ENCODE results near the gene SETBP1. TPM values are rescaled to one million over a fixed set of nuclear protein-coding genes. Genes with fewer than 3 reads are reported as not detected.

Gene SETBP1
- total and polyA plus RNA-seq, 5 donors: 2.0 to 24.1 (median 16.4) TPM

DNA sequence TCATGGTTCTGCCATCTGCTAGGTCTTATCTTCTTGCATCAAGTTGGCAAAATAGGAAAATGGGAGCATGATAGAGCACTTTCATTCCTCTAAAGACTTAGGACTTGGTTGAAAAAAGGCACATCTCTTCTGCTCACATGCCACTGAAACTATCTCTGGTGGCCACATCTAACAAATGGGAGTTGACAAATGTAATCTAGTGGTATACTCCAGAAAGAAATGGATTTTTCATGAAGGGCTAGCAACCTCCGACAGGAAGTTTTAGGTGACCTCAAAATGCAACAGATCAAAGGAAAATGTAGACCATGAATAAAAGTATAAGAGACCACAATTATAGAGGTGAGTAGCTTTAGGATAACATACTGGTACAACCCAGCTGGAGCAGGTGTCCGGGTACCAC, 224.1 kb downstream of the SETBP1 start:
- no peaks in the 10 kb centered on the region for H3K4me1 ChIP-seq (ENCODE audit: control insufficient read depth, insufficient read depth, low read length)
- H3K27ac ChIP-seq (ENCODE audit: low read length): no peak overlapping the region
- intact Hi-C loops (cut with DNase I): loop anchor here in 1 of 4 donors (10.0 kb wide), 1 partner anchor 310 kb away; no protein-coding TSS in a partner anchor
- DNase-seq: no peak
- H3K4me3 ChIP-seq (ENCODE audit: low read length): no peak overlapping the region
- WGBS: 93% methylated on average over 2 of the region's 2 CpGs
- H3K27me3 ChIP-seq (ENCODE audit: control insufficient read depth, insufficient read depth): no peaks in the 10 kb centered on the region
- ATAC-seq: no peak
- no peaks in the 10 kb centered on the region for H3K9me3 ChIP-seq (ENCODE audit: control insufficient read depth, low read length)

GRCh38 chr18:44909191-44909719, 228.6 kb downstream of the SETBP1 start:
- ATAC-seq: no peak
- intact Hi-C loops (cut with DNase I): loop anchor here in 1 of 4 donors (10.0 kb wide), 1 partner anchor 306 kb away; no protein-coding TSS in a partner anchor
- Histone ChIP-seq H3K27ac (ENCODE audit: low read length) (no peak overlapping the region), H3K9me3 (ENCODE audit: control insufficient read depth, low read length) (no peaks in the 10 kb centered on the region), H3K4me1 (ENCODE audit: control insufficient read depth, insufficient read depth, low read length) (no peaks in the 10 kb centered on the region), H3K4me3 (ENCODE audit: low read length) (no peak overlapping the region), H3K27me3 (ENCODE audit: control insufficient read depth, insufficient read depth) (no peaks in the 10 kb centered on the region)
- DNase-seq: no peak
- WGBS: 50% methylated on average over 5 of the region's 5 CpGs

- intact Hi-C loops (cut with DNase I): no loop called here
- WGBS: 97% methylated on average over 4 of the region's 4 CpGs
Measured at GRCh38 chr18:44911260-44911659, 230.6 kb downstream of the SETBP1 start.

DNA sequence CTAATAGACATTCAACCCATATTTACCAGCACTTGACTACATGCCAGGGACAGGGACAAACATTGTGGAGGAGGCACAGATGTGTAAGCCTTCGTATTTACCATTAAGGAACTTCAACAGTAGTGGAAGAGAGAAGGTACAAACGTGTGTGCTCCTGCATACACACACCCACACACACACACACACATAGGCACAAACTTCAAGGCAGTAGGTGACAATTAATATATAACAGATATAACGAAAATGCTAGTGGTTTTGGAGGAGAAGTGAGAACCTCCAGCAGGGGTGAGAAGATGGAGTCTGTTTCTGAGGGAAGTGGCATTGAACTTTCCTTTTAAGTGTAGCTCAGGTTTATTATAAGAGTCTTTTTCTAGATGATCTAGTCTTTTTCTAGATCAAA, 231.1 kb downstream of the SETBP1 start:
- no peak for DNase-seq
- no peaks in the 10 kb centered on the region for H3K4me1 ChIP-seq (ENCODE audit: control insufficient read depth, insufficient read depth, low read length)
- WGBS: 87% methylated on average over 3 of the region's 3 CpGs
- H3K9me3 ChIP-seq (ENCODE audit: control insufficient read depth, low read length): no peaks in the 10 kb centered on the region
- intact Hi-C loops (cut with DNase I): no loop called here
- H3K27me3 ChIP-seq (ENCODE audit: control insufficient read depth, insufficient read depth): no peaks in the 10 kb centered on the region
- H3K27ac ChIP-seq (ENCODE audit: low read length): no peak overlapping the region
- no peak for ATAC-seq
- no peak overlapping the region for H3K4me3 ChIP-seq (ENCODE audit: low read length)

More at GRCh38 chr18:44911260-44911659, 230.6 kb downstream of the SETBP1 start:
- H3K9me3 ChIP-seq (ENCODE audit: control insufficient read depth, low read length): no peaks in the 10 kb centered on the region
- no peaks in the 10 kb centered on the region for H3K27me3 ChIP-seq (ENCODE audit: control insufficient read depth, insufficient read depth)
- ATAC-seq: no peak
- no peak overlapping the region for H3K4me3 ChIP-seq (ENCODE audit: low read length)
- H3K4me1 ChIP-seq (ENCODE audit: control insufficient read depth, insufficient read depth, low read length): no peaks in the 10 kb centered on the region
- no peak for DNase-seq
- H3K27ac ChIP-seq (ENCODE audit: low read length): no peak overlapping the region

- DNase-seq (no peak), ATAC-seq (no peak)
- Histone ChIP-seq H3K4me1 (ENCODE audit: control insufficient read depth, insufficient read depth, low read length) (peaks cover 5% of the 10 kb centered on the region), H3K27me3 (ENCODE audit: control insufficient read depth, insufficient read depth) (no peaks in the 10 kb centered on the region), H3K9me3 (ENCODE audit: control insufficient read depth, low read length) (no peaks in the 10 kb centered on the region), H3K4me3 (ENCODE audit: low read length) (no peak overlapping the region), H3K27ac (ENCODE audit: low read length) (no peak overlapping the region)
- WGBS: 85% methylated on average over 6 of the region's 6 CpGs
- intact Hi-C loops (cut with DNase I): no loop called here
Measured at GRCh38 chr18:44912740-44913478, 232.2 kb downstream of the SETBP1 start.

DNA sequence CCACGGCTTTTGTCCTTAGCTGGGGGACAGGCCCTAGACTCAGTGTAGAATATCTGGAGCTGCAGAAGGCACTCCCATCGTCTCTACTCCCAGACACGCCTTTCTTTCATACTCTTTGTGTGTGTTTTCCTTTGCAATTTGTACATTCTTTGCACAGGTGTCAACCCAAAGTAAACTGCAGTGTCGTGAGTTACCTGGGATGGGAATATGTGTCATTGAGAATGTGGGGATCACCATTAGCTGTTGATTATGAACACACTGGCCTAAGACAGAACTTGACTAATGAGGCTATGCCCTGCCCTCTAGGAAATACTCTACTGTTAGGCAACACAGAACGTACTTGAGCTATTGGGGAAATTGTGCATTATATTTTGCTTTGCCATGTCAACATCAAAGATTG, 233.3 kb downstream of the SETBP1 start:
- no peak overlapping the region for H3K27ac ChIP-seq (ENCODE audit: low read length)
- H3K9me3 ChIP-seq (ENCODE audit: control insufficient read depth, low read length): no peaks in the 10 kb centered on the region
- no peak overlapping the region for H3K4me3 ChIP-seq (ENCODE audit: low read length)
- 92% methylated on average over 5 of the region's 5 CpGs for WGBS
- peaks cover 8% of the 10 kb centered on the region for H3K4me1 ChIP-seq (ENCODE audit: control insufficient read depth, insufficient read depth, low read length)
- no peak for DNase-seq
- no peaks in the 10 kb centered on the region for H3K27me3 ChIP-seq (ENCODE audit: control insufficient read depth, insufficient read depth)
- ATAC-seq: no peak
- intact Hi-C loops (cut with DNase I): no loop called here

DNA sequence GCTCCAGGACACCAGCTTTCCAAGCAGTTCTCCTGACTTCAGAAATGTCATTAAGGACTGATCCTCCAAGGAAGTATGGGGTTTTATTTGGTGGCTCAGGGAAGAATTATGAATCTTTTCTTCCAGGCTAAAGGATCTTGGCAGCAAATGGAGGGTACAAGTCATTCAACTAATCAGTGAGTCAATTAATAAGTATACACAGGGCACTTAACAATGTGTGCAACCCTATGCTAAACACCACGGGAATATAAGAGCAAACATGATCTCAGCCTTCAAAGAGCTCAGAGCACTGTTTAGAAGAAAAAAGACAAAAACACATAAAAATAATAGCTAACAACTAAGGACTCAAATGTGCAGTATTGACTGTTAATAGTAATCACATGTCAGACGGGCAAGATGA, 234.5 kb downstream of the SETBP1 start:
- Histone ChIP-seq H3K4me3 (ENCODE audit: low read length) (no peak overlapping the region), H3K9me3 (ENCODE audit: control insufficient read depth, low read length) (no peaks in the 10 kb centered on the region), H3K27me3 (ENCODE audit: control insufficient read depth, insufficient read depth) (no peaks in the 10 kb centered on the region), H3K27ac (ENCODE audit: low read length) (no peak overlapping the region), H3K4me1 (ENCODE audit: control insufficient read depth, insufficient read depth, low read length) (peaks cover 8% of the 10 kb centered on the region)
- intact Hi-C loops (cut with DNase I): no loop called here
- WGBS: 94% methylated on average over 2 of the region's 2 CpGs
- DNase-seq (no peak), ATAC-seq (no peak)

DNA sequence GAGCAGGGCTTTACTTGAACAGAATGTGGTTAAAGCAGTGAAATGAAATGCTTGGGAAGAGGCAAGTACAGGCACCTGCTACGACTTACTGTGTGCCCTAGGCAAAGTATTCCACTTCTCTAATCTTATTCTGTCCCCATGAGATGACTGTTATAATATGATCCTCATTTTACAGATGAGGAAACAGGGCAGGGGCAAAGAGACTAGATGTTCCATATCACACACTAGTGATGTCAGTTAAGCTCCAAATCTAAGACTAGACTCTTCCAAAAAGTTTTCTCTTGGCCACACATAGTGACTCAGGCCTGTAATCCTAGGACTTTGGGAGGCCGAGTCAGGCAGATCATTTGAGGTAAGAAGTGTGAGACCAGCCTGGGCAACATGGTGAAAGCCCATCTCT, 235.0 kb downstream of the SETBP1 start:
- Histone ChIP-seq H3K9me3 (ENCODE audit: control insufficient read depth, low read length) (no peaks in the 10 kb centered on the region), H3K4me3 (ENCODE audit: low read length) (no peak overlapping the region), H3K27me3 (ENCODE audit: control insufficient read depth, insufficient read depth) (no peaks in the 10 kb centered on the region), H3K27ac (ENCODE audit: low read length) (no peak overlapping the region), H3K4me1 (ENCODE audit: control insufficient read depth, insufficient read depth, low read length) (peaks cover 8% of the 10 kb centered on the region)
- no peak for ATAC-seq
- WGBS: 90% methylated on average over 2 of the region's 2 CpGs
- no peak for DNase-seq
- intact Hi-C loops (cut with DNase I): no loop called here

DNA sequence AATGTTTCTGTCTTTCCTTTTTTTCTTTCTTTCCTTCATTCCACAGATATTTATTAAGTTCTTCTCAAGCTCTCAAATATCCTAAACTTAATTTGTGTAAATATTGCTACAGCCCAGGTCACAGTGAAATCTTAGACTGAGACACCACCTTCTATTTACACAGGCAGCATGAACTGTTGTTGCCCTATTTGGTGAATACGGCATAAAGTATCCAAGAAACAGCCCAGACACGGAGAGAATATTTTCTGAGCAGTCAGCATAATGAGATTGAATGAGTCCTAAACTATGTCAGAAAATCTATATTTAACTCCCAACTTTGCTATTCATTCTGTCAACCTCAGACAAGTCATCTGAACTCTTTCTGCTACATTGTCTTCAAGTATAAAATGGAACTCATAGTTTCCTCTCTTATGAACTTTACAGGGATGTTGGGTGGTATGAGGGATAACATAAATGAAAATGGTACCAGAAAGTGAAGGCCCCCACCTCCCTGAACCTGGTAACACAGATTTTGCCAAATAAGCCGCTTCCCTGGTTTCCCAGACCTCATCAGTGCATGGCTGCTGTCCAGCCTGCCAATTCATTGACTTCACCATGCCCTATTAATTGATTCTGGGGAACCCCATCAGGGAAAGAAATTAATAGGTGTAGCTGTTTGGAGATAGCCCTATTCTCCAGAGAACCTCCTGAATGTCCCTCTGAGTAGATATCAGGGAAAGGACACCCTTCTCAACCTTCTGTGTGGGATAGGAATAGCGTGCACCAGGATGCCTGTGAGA, 235.9 kb downstream of the SETBP1 start:
- Histone ChIP-seq H3K27me3 (ENCODE audit: control insufficient read depth, insufficient read depth) (no peaks in the 10 kb centered on the region), H3K4me1 (ENCODE audit: control insufficient read depth, insufficient read depth, low read length) (peaks cover 8% of the 10 kb centered on the region), H3K27ac (ENCODE audit: low read length) (no peak overlapping the region), H3K4me3 (ENCODE audit: low read length) (no peak overlapping the region), H3K9me3 (ENCODE audit: control insufficient read depth, low read length) (no peaks in the 10 kb centered on the region)
- DNase-seq (no peak), ATAC-seq (no peak)
- intact Hi-C loops (cut with DNase I): no loop called here
- 79% methylated on average over 4 of the region's 4 CpGs for WGBS

DNA sequence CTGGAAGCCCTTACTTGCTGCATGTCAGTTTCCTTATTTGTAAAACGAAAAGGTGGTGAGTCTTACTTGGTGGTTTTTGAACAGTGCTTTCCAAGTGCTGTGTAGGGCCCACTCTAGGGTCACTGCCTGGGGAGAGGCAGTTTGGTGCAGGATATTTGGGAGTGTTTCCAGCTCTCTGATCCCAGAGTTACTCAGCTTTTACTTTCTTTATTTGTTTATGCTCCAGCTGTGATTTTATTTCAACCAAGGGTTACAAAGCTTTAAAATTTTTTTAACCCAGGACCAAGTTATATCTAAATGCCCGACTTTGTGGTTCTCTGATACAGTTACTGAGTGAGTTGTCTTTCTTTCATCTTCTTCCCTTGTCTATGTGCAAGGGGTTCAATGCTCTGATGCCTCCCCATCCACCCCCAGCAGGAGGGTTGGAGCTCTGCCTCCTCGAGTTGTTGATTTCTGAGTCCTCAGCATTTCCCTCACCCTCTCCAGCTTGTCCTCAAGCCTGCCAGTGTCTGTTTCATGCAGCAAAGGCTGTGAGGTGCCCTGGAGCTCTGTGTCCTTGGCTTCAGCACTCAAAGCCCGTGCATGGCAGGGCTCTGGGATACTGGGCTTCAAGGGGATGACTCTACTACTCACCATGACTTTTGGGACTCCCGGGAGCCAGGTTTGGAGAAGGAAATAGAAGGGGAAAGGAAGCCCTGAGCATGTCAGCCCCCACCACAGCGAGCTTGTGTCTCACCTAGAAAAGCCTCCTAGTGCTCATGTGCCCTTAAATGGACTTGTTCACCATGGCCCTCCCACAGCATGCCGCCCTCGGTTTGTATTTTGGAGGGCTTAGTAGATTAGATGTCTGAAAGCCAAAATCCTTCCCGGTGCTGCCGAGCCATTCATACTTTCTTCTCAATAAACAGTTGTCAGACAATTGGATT, 236.8 kb downstream of the SETBP1 start:
- ATAC-seq (peak; percentile 54 to 62), DNase-seq (peak in 2 of 3 donors; percentile 22 to 54)
- H3K4me1 ChIP-seq (ENCODE audit: control insufficient read depth, insufficient read depth, low read length): peaks cover 8% of the 10 kb centered on the region
- H3K9me3 ChIP-seq (ENCODE audit: control insufficient read depth, low read length): no peaks in the 10 kb centered on the region
- intact Hi-C loops (cut with DNase I): no loop called here
- no peak overlapping the region for H3K4me3 ChIP-seq (ENCODE audit: low read length)
- WGBS: 58% methylated on average over 10 of the region's 10 CpGs
- no peak overlapping the region for H3K27ac ChIP-seq (ENCODE audit: low read length)
- no peaks in the 10 kb centered on the region for H3K27me3 ChIP-seq (ENCODE audit: control insufficient read depth, insufficient read depth)

Data from right cardiac atrium (tissue), 5 donors.